ENCODE results near the gene MYL3. TPM values are rescaled to one million over a fixed set of nuclear protein-coding genes. Genes with fewer than 3 reads are reported as not detected.

Gene MYL3
- total RNA-seq, 5 donors from 2014 or later (not counting 1 experiment from before 2014, with no cell fraction given) = not detected

GRCh38 chr3:46875560-46875959, 12.3 kb upstream of the MYL3 start:
- ChIA-PET POLR2A (no interaction called here), CTCF (interaction anchor here in 1 of 2 donors (0.6 kb wide), 1 partner anchor 447 kb away, joined by 6 read pairs; no protein-coding TSS in a partner anchor)
- Histone ChIP-seq H3K27ac (ENCODE audit: low read length) (no peak overlapping the region), H3K9me3 (no peaks in the 10 kb centered on the region), H3K4me1 (ENCODE audit: control insufficient read depth in 1 of 2, extremely low read depth in 1 of 2, insufficient read depth in 2 of 2, low read length in 2 of 2) (peaks cover 7% of the 10 kb centered on the region in 2 experiments), H3K27me3 (replicated peaks in 1 of 2; ENCODE audit: control insufficient read depth in 2 of 2, extremely low read depth in 1 of 2, insufficient read depth in 2 of 2, low read length in 1 of 2) (peaks cover 0 to 70% of the 10 kb centered on the region in 2 experiments), H3K4me3 (ENCODE audit: control insufficient read depth in 1 of 2, extremely low read depth in 1 of 2, low read length in 1 of 2) (no peak overlapping the region), H3K36me3 (ENCODE audit: control insufficient read depth in 2 of 2, extremely low read depth in 1 of 2, insufficient read depth in 1 of 2, low read length in 1 of 2) (no peaks in the 10 kb centered on the region)
- Mint-ChIP-seq H3K4me3 (no peak overlapping the region), H3K4me1 (peaks cover 8 to 24% (median 10%) of the 10 kb centered on the region in 3 donors), H3K27me3 (peaks cover 7 to 17% of the 10 kb centered on the region in 2 donors), H3K9me3 (no peaks in the 10 kb centered on the region), H3K27ac (no peak overlapping the region), H3K36me3 (no peaks in the 10 kb centered on the region)
- DNase-seq (no peak), ATAC-seq (replicated peaks in 1 of 4) (no peak)
- WGBS (ENCODE audit: insufficient coverage) = 76% methylated on average over 6 of the region's 9 CpGs

- no peak overlapping the region for H3K27ac Mint-ChIP-seq
- H3K27ac ChIP-seq (ENCODE audit: low read length) = no peak overlapping the region
- ATAC-seq (replicated peaks in 1 of 4) = no peak
- no peaks in the 10 kb centered on the region for H3K36me3 Mint-ChIP-seq
- ChIA-PET CTCF (interaction anchor here in 1 of 2 donors (0.6 kb wide), 1 partner anchor 14 kb away, joined by 3 read pairs; no protein-coding TSS in a partner anchor), POLR2A (no interaction called here)
- DNase-seq = no peak
- H3K4me1 ChIP-seq (ENCODE audit: control insufficient read depth in 1 of 2, extremely low read depth in 1 of 2, insufficient read depth in 2 of 2, low read length in 2 of 2) = peaks cover 7% of the 10 kb centered on the region in 2 experiments
- H3K4me1 Mint-ChIP-seq = peaks cover 5 to 17% (median 8%) of the 10 kb centered on the region in 3 donors
- no peaks in the 10 kb centered on the region for H3K9me3 ChIP-seq
- H3K36me3 ChIP-seq (ENCODE audit: control insufficient read depth in 2 of 2, extremely low read depth in 1 of 2, insufficient read depth in 1 of 2, low read length in 1 of 2) = no peaks in the 10 kb centered on the region
- no peaks in the 10 kb centered on the region for H3K9me3 Mint-ChIP-seq
- H3K4me3 Mint-ChIP-seq = no peak overlapping the region
- no peak overlapping the region for H3K4me3 ChIP-seq (ENCODE audit: control insufficient read depth in 1 of 2, extremely low read depth in 1 of 2, low read length in 1 of 2)
- peaks cover 0 to 12% of the 10 kb centered on the region in 2 donors for H3K27me3 Mint-ChIP-seq
- H3K27me3 ChIP-seq (replicated peaks in 1 of 2; ENCODE audit: control insufficient read depth in 2 of 2, extremely low read depth in 1 of 2, insufficient read depth in 2 of 2, low read length in 1 of 2) = peaks cover 0 to 65% of the 10 kb centered on the region in 2 experiments
- 10% methylated on average over 2 of the region's 18 CpGs for WGBS (ENCODE audit: insufficient coverage)
Measured at GRCh38 chr3:46874430-46874829, 11.2 kb upstream of the MYL3 start.

GRCh38 chr3:46873521-46873920, 10.3 kb upstream of the MYL3 start:
- WGBS (ENCODE audit: insufficient coverage) = 34% methylated on average over 4 of the region's 5 CpGs
- Histone ChIP-seq H3K27ac (ENCODE audit: low read length) (no peak overlapping the region), H3K27me3 (replicated peaks in 1 of 2; ENCODE audit: control insufficient read depth in 2 of 2, extremely low read depth in 1 of 2, insufficient read depth in 2 of 2, low read length in 1 of 2) (peaks cover 0 to 63% of the 10 kb centered on the region in 2 experiments), H3K4me1 (ENCODE audit: control insufficient read depth in 1 of 2, extremely low read depth in 1 of 2, insufficient read depth in 2 of 2, low read length in 2 of 2) (peaks cover 7% of the 10 kb centered on the region in 2 experiments), H3K36me3 (ENCODE audit: control insufficient read depth in 2 of 2, extremely low read depth in 1 of 2, insufficient read depth in 1 of 2, low read length in 1 of 2) (no peaks in the 10 kb centered on the region), H3K4me3 (ENCODE audit: control insufficient read depth in 1 of 2, extremely low read depth in 1 of 2, low read length in 1 of 2) (no peak overlapping the region), H3K9me3 (no peaks in the 10 kb centered on the region)
- Mint-ChIP-seq H3K4me3 (no peak overlapping the region), H3K27ac (no peak overlapping the region), H3K9me3 (no peaks in the 10 kb centered on the region), H3K4me1 (peaks cover 5 to 17% (median 8%) of the 10 kb centered on the region in 3 donors), H3K36me3 (no peaks in the 10 kb centered on the region), H3K27me3 (peaks cover 0 to 14% of the 10 kb centered on the region in 2 donors)
- ATAC-seq (replicated peaks in 1 of 4) = no peak
- DNase-seq = no peak
- ChIA-PET POLR2A (no interaction called here), CTCF (interaction anchor here in 1 of 2 donors (0.5 to 0.6 kb wide), 2 partner anchors 9 to 17 kb away, joined by 3 to 5 read pairs; no protein-coding TSS in a partner anchor)

GRCh38 chr3:46871222-46871621, 8.0 kb upstream of the MYL3 start:
- H3K27ac ChIP-seq (ENCODE audit: low read length) = no peak overlapping the region
- no peaks in the 10 kb centered on the region for H3K9me3 ChIP-seq
- DNase-seq (no peak), ATAC-seq (replicated peaks in 1 of 4) (no peak)
- ChIA-PET POLR2A (interaction anchor here in 1 of 2 donors (0.5 kb wide), 1 partner anchor 20 kb away, joined by 3 read pairs; no protein-coding TSS in a partner anchor), CTCF (no interaction called here)
- H3K4me3 Mint-ChIP-seq = no peak overlapping the region
- H3K4me1 Mint-ChIP-seq = peaks cover 5 to 17% (median 8%) of the 10 kb centered on the region in 3 donors
- H3K36me3 ChIP-seq (ENCODE audit: control insufficient read depth in 2 of 2, extremely low read depth in 1 of 2, insufficient read depth in 1 of 2, low read length in 1 of 2) = no peaks in the 10 kb centered on the region
- no peaks in the 10 kb centered on the region for H3K9me3 Mint-ChIP-seq
- peaks cover 0 to 60% of the 10 kb centered on the region in 2 experiments for H3K27me3 ChIP-seq (replicated peaks in 1 of 2; ENCODE audit: control insufficient read depth in 2 of 2, extremely low read depth in 1 of 2, insufficient read depth in 2 of 2, low read length in 1 of 2)
- no peak overlapping the region for H3K4me3 ChIP-seq (ENCODE audit: control insufficient read depth in 1 of 2, extremely low read depth in 1 of 2, low read length in 1 of 2)
- 77% methylated on average over 7 of the region's 10 CpGs for WGBS (ENCODE audit: insufficient coverage)
- H3K27me3 Mint-ChIP-seq = peaks cover 0 to 13% of the 10 kb centered on the region in 2 donors
- H3K27ac Mint-ChIP-seq = no peak overlapping the region
- peaks cover 7% of the 10 kb centered on the region in 2 experiments for H3K4me1 ChIP-seq (ENCODE audit: control insufficient read depth in 1 of 2, extremely low read depth in 1 of 2, insufficient read depth in 2 of 2, low read length in 2 of 2)
- no peaks in the 10 kb centered on the region for H3K36me3 Mint-ChIP-seq

GRCh38 chr3:46870651-46871050, 7.4 kb upstream of the MYL3 start:
- no peak for DNase-seq
- Mint-ChIP-seq H3K4me1 (peaks cover 5 to 17% (median 8%) of the 10 kb centered on the region in 3 donors), H3K27ac (no peak overlapping the region), H3K27me3 (peaks cover 0 to 13% of the 10 kb centered on the region in 2 donors), H3K36me3 (no peaks in the 10 kb centered on the region), H3K9me3 (no peaks in the 10 kb centered on the region), H3K4me3 (no peak overlapping the region)
- Histone ChIP-seq H3K4me1 (ENCODE audit: control insufficient read depth in 1 of 2, extremely low read depth in 1 of 2, insufficient read depth in 2 of 2, low read length in 2 of 2) (peaks cover 7% of the 10 kb centered on the region in 2 experiments), H3K27me3 (replicated peaks in 1 of 2; ENCODE audit: control insufficient read depth in 2 of 2, extremely low read depth in 1 of 2, insufficient read depth in 2 of 2, low read length in 1 of 2) (peaks cover 0 to 60% of the 10 kb centered on the region in 2 experiments), H3K4me3 (ENCODE audit: control insufficient read depth in 1 of 2, extremely low read depth in 1 of 2, low read length in 1 of 2) (no peak overlapping the region), H3K36me3 (ENCODE audit: control insufficient read depth in 2 of 2, extremely low read depth in 1 of 2, insufficient read depth in 1 of 2, low read length in 1 of 2) (no peaks in the 10 kb centered on the region), H3K27ac (ENCODE audit: low read length) (no peak overlapping the region), H3K9me3 (no peaks in the 10 kb centered on the region)
- no peak for ATAC-seq (replicated peaks in 1 of 4)
- CTCF ChIA-PET = no interaction called here
- WGBS (ENCODE audit: insufficient coverage) = 79% methylated on average over 5 of the region's 5 CpGs
- POLR2A ChIA-PET = no interaction called here

GRCh38 chr3:46869440-46869839, 6.2 kb upstream of the MYL3 start:
- Mint-ChIP-seq H3K36me3 (no peaks in the 10 kb centered on the region), H3K27me3 (peaks cover 0 to 13% of the 10 kb centered on the region in 2 donors), H3K4me1 (peaks cover 5 to 16% (median 7%) of the 10 kb centered on the region in 3 donors), H3K27ac (no peak overlapping the region), H3K4me3 (no peak overlapping the region), H3K9me3 (no peaks in the 10 kb centered on the region)
- Histone ChIP-seq H3K27ac (ENCODE audit: low read length) (no peak overlapping the region), H3K36me3 (ENCODE audit: control insufficient read depth in 2 of 2, extremely low read depth in 1 of 2, insufficient read depth in 1 of 2, low read length in 1 of 2) (no peaks in the 10 kb centered on the region), H3K4me3 (ENCODE audit: control insufficient read depth in 1 of 2, extremely low read depth in 1 of 2, low read length in 1 of 2) (no peak overlapping the region), H3K4me1 (ENCODE audit: control insufficient read depth in 1 of 2, extremely low read depth in 1 of 2, insufficient read depth in 2 of 2, low read length in 2 of 2) (peaks cover 6 to 7% of the 10 kb centered on the region in 2 experiments), H3K27me3 (replicated peaks in 1 of 2; ENCODE audit: control insufficient read depth in 2 of 2, extremely low read depth in 1 of 2, insufficient read depth in 2 of 2, low read length in 1 of 2) (peaks cover 0 to 54% of the 10 kb centered on the region in 2 experiments), H3K9me3 (no peaks in the 10 kb centered on the region)
- DNase-seq (no peak), ATAC-seq (replicated peaks in 1 of 4) (no peak)
- ChIA-PET POLR2A (no interaction called here), CTCF (no interaction called here)
- 66% methylated on average over 10 of the region's 10 CpGs for WGBS (ENCODE audit: insufficient coverage)

Measured in T-cell (primary cell).